Activated gamma-delta T cell treated with anti-CD3 and anti-CD28 coated beads, Interleukin-2, amount 50 U/mL, for 16 hours (primary cell): ENCODE results near the gene PROZ.

Experiments
- DNase-seq: peaks from one replicate; pipeline ENCODE4 v3.0.0-alpha.2; 2020; ENCODE audit warnings: low read depth

Gene PROZ

GRCh38 chr13:113120300-113121182 is 37.9 kb upstream of the PROZ start:
- DNase-seq, result no peak

- DNase-seq, result no peak
Observed at GRCh38 chr13:113121183-113121927, 37.1 kb upstream of the PROZ start.

- DNase-seq, result no peak
Observed at GRCh38 chr13:113121928-113122471, 36.4 kb upstream of the PROZ start.

DNA sequence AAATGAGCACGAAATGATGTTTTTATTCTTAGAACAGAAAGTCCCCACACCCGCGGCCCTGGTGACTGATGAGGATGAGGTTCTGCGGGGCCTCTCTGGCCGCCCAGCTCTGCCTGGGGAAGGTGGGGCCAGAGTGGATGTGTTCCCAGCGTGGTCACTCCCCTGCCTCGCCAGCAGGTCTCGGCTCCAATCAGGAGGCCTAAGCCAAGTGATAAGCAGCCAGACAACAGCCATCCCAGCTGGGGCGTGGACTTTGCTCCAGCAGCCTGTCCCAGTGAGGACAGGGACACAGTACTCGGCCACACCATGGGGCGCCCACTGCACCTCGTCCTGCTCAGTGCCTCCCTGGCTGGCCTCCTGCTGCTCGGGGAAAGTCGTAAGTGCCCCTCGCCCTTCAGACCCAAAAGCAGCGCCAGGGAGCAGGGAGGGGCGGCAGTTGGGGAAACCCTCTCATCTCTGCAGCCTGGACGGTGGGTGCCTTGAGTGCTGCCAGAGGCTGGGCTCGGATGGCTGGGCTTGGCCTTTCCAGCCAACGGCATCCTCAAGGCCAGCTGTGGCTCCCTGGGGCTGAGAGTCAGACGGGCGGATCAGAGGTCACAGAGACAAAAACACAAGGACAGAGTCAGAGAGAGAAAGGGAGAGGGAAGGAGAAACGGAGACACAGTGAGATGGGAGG is 35.8 kb upstream of the PROZ start, which contains the start of gene F10:
Gene F10, plus strand, starts transcription at position 250 of the 676 bp plus-strand sequence. Its CDS starts 57 bp downstream, at position 307.
- DNase-seq, result no peak

DNA sequence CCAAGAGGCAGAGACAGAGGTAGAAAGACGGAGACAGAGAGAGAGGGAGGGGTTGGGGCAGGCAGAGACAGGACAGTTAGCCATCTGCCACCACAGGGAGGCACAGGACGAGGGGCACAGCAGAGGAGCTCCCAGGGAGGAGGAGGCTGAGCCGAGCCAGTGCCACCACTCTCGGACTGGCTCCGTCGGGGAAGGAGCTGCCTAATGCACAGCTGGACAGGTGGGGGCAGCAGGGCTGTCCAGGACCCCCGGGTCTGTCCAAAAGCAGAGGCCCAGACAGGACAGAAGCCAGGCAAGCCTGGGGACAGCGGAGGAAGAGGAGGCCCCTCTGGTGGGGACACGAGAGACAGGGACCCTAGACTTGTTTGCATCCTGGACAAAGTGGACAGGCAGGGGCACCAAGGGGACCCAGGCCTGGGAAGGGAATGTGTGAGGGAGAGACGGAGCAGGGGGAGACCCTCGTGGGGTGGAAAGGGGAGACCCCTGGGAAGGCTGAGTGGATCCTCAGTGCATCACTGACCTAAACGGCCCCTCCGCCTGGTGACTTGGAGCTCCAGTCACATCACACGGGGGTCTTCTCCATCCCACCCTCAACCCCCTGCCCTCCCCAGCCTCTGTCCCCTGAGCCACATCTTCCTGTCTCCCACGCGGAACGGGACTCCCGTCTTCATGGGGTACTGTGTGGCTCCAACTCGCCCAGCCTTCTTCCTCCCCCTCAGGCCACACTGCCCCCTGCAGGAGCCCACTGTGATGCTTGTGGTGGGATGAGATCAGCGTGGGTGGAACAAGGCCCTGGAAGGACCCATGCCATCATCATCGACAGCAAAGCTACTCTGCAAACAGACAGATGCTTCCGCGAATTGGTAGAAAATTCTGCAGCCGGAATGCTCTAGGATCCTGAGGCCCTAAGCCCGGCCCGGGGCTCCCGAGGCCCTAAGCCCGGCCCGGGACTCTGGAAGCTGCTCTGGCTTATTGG is 34.9 kb upstream of the PROZ start:
- DNase-seq, result no peak

- DNase-seq, result no peak
Observed at GRCh38 chr13:113124211-113124970, 34.1 kb upstream of the PROZ start.

GRCh38 chr13:113125506-113126264 is 32.8 kb upstream of the PROZ start:
- DNase-seq, result no peak

GRCh38 chr13:113126265-113127150 is 31.9 kb upstream of the PROZ start:
- no peak for DNase-seq

GRCh38 chr13:113129480-113129879 is 29.0 kb upstream of the PROZ start:
- no peak for DNase-seq

GRCh38 chr13:113129921-113130750 is 28.3 kb upstream of the PROZ start:
- DNase-seq, result no peak

GRCh38 chr13:113135281-113135760 is 23.1 kb upstream of the PROZ start:
- DNase-seq, result no peak

DNA sequence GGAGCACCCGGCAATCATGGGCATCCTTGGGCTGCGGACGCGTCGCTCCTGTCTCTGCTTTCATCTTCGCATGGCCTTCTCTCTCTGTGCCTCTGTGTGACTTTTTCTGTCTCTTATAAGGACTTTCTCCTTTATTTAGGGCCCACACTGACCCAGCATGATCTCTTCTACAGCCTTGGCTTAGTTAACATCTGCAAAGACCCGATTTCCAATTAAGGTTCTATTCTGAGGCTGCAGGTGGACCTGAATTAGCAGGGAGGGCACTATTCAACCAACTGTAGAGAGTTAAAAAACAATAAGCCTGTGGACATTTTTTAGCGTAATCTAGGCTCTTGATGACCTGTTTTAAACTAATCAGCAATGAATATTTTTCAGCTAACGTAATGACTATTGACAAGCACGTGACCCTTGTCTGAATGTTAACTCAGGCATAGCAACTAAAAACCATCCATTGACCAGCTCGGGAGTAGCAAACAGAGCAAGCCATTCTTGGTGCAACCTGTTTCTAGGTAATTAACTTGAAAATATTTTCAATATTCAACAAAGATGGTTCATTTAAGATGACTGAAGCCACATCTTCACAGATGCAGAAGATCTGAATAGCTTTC is 20.7 kb upstream of the PROZ start:
- DNase-seq, result no peak

DNA sequence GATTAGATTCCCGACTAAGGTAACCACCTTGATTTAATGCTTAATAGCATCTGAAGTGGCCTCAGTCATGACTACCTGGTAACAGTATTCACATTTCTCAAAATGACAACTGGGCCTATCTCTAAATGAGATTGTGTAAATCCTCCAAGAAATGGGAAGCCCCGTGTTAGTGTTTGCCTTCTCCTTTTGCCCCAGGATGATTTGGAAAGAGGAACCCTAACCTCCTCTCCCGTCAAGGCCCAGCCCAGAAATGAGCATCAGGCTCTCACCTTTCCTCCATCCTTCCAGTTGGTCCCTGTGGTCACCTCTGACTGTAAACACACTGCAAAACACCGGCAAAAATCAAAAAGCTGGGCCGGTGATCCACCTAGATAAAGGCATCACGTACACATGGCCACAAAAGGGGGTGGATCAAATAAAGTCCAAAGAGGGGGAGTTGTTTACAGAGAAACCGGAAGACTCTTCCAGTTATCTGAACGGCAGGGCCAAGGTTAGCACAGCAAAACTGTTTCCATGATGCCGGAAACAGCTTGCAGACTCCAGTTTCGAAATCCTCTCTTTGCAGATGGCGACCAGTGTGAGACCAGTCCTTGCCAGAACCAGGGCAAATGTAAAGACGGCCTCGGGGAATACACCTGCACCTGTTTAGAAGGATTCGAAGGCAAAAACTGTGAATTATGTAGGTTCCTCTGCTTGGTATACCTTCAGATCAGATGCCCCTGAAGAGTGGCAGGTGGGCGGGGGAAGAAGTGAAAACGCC is 19.5 kb upstream of the PROZ start:
- no peak for DNase-seq

DNA sequence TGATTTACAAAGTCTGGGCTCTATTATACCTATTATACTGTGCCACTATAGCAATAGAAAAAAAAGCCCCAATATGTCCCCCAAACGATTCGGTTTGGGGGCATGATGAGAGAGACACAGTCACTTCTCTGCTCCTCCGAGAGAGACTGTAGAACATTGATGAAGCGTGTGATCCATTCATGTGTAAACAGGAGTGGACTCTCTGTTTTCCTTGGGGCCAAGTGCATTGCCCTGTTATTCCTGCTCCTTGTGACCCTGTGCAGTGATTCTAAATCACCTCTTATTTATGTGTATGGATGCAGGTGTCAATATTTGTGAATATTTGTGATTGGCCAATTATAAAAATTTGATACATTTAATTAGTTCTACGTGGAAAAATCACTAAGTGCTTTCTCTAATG is 18.9 kb upstream of the PROZ start:
- DNase-seq, result no peak

GRCh38 chr13:113140677-113141600 is 17.5 kb upstream of the PROZ start:
- no peak for DNase-seq
